OCI-LY7 (cell line): Measurements from ENCODE around the gene UNC5A. TPM values are rescaled to one million over a fixed set of nuclear protein-coding genes. Genes with fewer than 3 reads are reported as not detected.

Experiments
- BruUV-seq: library from RNA; stranded (reverse); fragments of 400-500 nt; replicated peaks from 2 replicates; lab custom pipeline; 2021; lab: Mats Ljungman, UMichigan
- CTCF ChIA-PET: fragments of 300-600 bp; sonication (Branson Sonifier 250); formaldehyde crosslinking; loops from one replicate; lab custom pipeline; 2022; ENCODE audit warnings: antibody characterized with exemption; ENCODE audit not compliant: unreplicated experiment; lab: Charles Lee
- POLR2A ChIA-PET: fragments of 300-600 bp; sonication (Branson Sonifier 250); formaldehyde crosslinking; loops from one replicate; lab custom pipeline; 2022; ENCODE audit warnings: antibody characterized with exemption; lab: Charles Lee
- DNase-seq: peaks from one replicate; pipeline ENCODE4 v3.0.0-alpha.2; 2015; ENCODE audit warnings: low spot score
- H2AFZ ChIP-seq: fragments of 200-600 bp; sonication (generic), shearing (Covaris generic); 2 replicates; pipeline ENCODE4 v1.6.1; 2014; ENCODE audit warnings: mild to moderate bottlenecking, antibody characterized with exemption, low read length, moderate library complexity
- H3K27ac ChIP-seq: fragments of 200-600 bp; sonication (generic); 2 replicates; pipeline ENCODE4 v1.5.1; 2014; ENCODE audit warnings: mixed run types, low read depth, mild to moderate bottlenecking, moderate library complexity, low read length, inconsistent platforms; ENCODE audit not compliant: poor library complexity, severe bottlenecking
- H3K36me3 ChIP-seq: fragments of 200-600 bp; sonication (generic); 2 replicates; pipeline ENCODE4 v1.6.1; 2014; ENCODE audit warnings: mild to moderate bottlenecking, antibody characterized with exemption, low read length, moderate library complexity, mixed read lengths; ENCODE audit not compliant: insufficient read depth
- H3K4me1 ChIP-seq: fragments of 200-600 bp; sonication (generic); 2 replicates; pipeline ENCODE4 v1.5.1; 2014; ENCODE audit warnings: mild to moderate bottlenecking, low read length; ENCODE audit not compliant: insufficient read depth, poor library complexity, severe bottlenecking
- H3K4me2 ChIP-seq: fragments of 200-600 bp; sonication (generic); 2 replicates; pipeline ENCODE4 v1.6.1; 2014; ENCODE audit warnings: mild to moderate bottlenecking, low read length
- H3K4me3 ChIP-seq: fragments of 200-600 bp; sonication (generic); 2 replicates; pipeline ENCODE4 v1.5.1; 2014; ENCODE audit warnings: mild to moderate bottlenecking, low read depth, low read length; ENCODE audit not compliant: poor library complexity, severe bottlenecking
- H3K79me2 ChIP-seq: fragments of 200-600 bp; sonication (generic); 2 replicates; pipeline ENCODE4 v1.6.1; 2016; ENCODE audit warnings: low read depth, mild to moderate bottlenecking, low read length, moderate library complexity, mixed read lengths; ENCODE audit not compliant: insufficient read depth
- H3K9me2 ChIP-seq: fragments of 200-600 bp; sonication (generic); 2 replicates; pipeline ENCODE4 v1.6.1; 2016; ENCODE audit warnings: mild to moderate bottlenecking, low read length, mixed read lengths; ENCODE audit not compliant: insufficient read depth
- H3K9me3 ChIP-seq: fragments of 200-600 bp; sonication (generic); 2 replicates; pipeline ENCODE4 v1.6.1; 2014; ENCODE audit warnings: mild to moderate bottlenecking, mixed run types, low read length, mixed read lengths
- H4K20me1 ChIP-seq: fragments of 200-600 bp; sonication (generic); 2 replicates; pipeline ENCODE4 v1.6.1; 2014; ENCODE audit warnings: mild to moderate bottlenecking, antibody characterized with exemption, low read length, moderate library complexity, mixed read lengths; ENCODE audit not compliant: insufficient read depth
- CTCF ChIP-seq: fragments of 200-600 bp; sonication (generic); conservative IDR thresholded peaks from 2 replicates; pipeline ENCODE4 v1.5.1; 2014; ENCODE audit warnings: mild to moderate bottlenecking, antibody characterized with exemption, low read length, moderate library complexity, mixed read lengths
- EZH2phosphoT487 ChIP-seq: fragments of 200-600 bp; sonication (generic); IDR thresholded peaks from 2 replicates; pipeline ENCODE4 v1.6.1; 2018; ENCODE audit warnings: low read depth, borderline replicate concordance, mild to moderate bottlenecking, mixed run types, antibody characterized with exemption, low read length, moderate library complexity, mixed read lengths
- intact Hi-C: fragments of 100-400 bp; cut with micrococcal nuclease; formaldehyde crosslinking; loops from one replicate; pipeline ENCODE4 v1.10.0; 2022; ENCODE audit not compliant: unreplicated experiment
- total RNA-seq, 2 experiments: library from RNA; depleted of rRNA in 1 of 2; stranded (reverse); fragments of >200 nt in 1 of 2; shearing (Covaris generic) in 1 of 2; gene quantifications; 2 replicates each; pipeline ENCODE4 v1.2.3, GENCODE V29; 2014 to 2022

Gene UNC5A
- total RNA-seq, 2 experiments from 2014 or later = not detected

- POLR2A ChIA-PET = no interaction called here
Measured at GRCh38 chr5:176802116-176802784, 8.1 kb upstream of the UNC5A start.

GRCh38 chr5:176803068-176803942, 7.1 kb upstream of the UNC5A start:
- Histone ChIP-seq H3K27ac (no peak overlapping the region), H3K4me3 (no peak overlapping the region), H4K20me1 (no peaks in the 10 kb centered on the region), H3K36me3 (no peaks in the 10 kb centered on the region), H3K9me2 (no peaks in the 10 kb centered on the region), H3K4me1 (no peaks in the 10 kb centered on the region), H3K9me3 (no peaks in the 10 kb centered on the region), H2AFZ (no peak overlapping the region), H3K79me2 (no peaks in the 10 kb centered on the region), H3K4me2 (no peak overlapping the region)
- POLR2A ChIA-PET = interaction anchor here (0.6 kb wide), 2 partner anchors 23 to 570 kb away, joined by 3 read pairs; no protein-coding TSS in a partner anchor
- CTCF ChIA-PET = no interaction called here
- no peak for DNase-seq
- BruUV-seq = no TSS peak
- TF ChIP-seq CTCF (no peak), EZH2phosphoT487 (no peak)
- intact Hi-C loops = no loop called here

More at GRCh38 chr5:176802116-176802784, 8.1 kb upstream of the UNC5A start:
- Histone ChIP-seq H3K36me3 (no peaks in the 10 kb centered on the region), H3K4me3 (no peak overlapping the region), H3K4me2 (no peak overlapping the region), H4K20me1 (no peaks in the 10 kb centered on the region), H3K4me1 (no peaks in the 10 kb centered on the region), H3K9me2 (no peaks in the 10 kb centered on the region), H3K27ac (no peak overlapping the region), H3K79me2 (no peaks in the 10 kb centered on the region), H2AFZ (no peak overlapping the region), H3K9me3 (no peaks in the 10 kb centered on the region)
- intact Hi-C loops = no loop called here
- no peak for DNase-seq
- TF ChIP-seq CTCF (no peak), EZH2phosphoT487 (no peak)
- no TSS peak for BruUV-seq
- CTCF ChIA-PET = no interaction called here
